ENCODE results near the gene SCFD2. TPM values are rescaled to one million over a fixed set of nuclear protein-coding genes. Genes with fewer than 3 reads are reported as not detected.

SCFD2 gene
- total RNA-seq, 4 donors from 2014 or later = 14.3 to 37.8 (median 27.7) TPM

- no peak for DNase-seq
- Histone ChIP-seq H3K27me3 (no peaks in the 10 kb centered on the region), H3K4me3 (no peak overlapping the region), H3K4me1 (peaks cover 11 to 46% (median 12%) of the 10 kb centered on the region in 3 donors), H3K36me3 (no peaks in the 10 kb centered on the region), H3K27ac (no peak overlapping the region), H3K9me3 (no peaks in the 10 kb centered on the region)
- 61 to 64% methylated on average over 8 to 18 of the region's 18 CpGs for WGBS, 2 donors
- TF ChIP-seq CTCF (IDR thresholded peaks at IDR 0.05) = no peak
- TF ChIP-seq POLR2A (IDR thresholded peaks at IDR 0.05) = no peak
- intact Hi-C loops (cut with DNase I) = no loop called here
Observed at GRCh38 chr4:52841682-52842456, 524.0 kb downstream of the SCFD2 start.

DNA sequence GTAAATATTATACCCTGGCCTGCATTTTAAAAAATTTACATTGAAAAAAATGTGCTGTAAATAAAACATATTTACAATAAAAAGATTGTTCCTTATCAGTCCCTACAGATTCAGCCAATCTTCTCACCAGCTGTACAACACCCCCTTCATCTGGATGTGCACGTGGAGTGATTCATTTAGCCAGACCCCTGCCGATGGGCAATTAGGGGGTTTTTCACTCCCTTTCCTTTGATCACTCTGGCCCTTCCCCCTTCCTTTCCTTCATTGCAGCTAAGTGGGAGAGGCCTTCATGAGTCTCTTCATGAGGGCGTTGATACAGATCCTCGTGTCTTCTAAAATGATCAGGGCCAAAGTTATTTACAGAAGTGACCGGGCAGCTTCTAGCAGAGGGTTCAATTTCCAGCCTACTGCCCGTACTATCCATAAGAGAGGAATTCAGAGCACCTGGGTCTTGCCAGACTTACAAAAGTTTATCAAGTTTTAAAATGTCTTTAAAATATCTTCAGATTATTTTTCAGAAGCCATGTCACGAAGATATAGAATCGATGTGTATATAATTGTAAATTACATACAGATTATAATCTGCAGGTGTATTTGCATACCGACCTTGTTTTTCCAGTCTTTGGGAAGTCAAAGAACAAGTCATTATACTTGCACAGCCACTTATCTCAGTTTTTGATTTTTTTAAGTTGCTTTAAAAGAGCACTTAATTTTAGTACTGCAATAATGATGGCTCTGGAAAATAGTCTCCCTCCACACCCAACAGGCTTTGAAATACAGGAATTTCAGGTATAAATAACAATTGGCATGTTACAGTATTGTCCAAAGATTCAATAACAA is 525.1 kb downstream of the SCFD2 start:
- no peaks in the 10 kb centered on the region for H3K36me3 ChIP-seq
- H3K4me3 ChIP-seq = no peak overlapping the region
- no peak overlapping the region for H3K27ac ChIP-seq
- no peaks in the 10 kb centered on the region for H3K27me3 ChIP-seq
- 75 to 85% methylated on average over 9 of the region's 9 CpGs for WGBS, 2 donors
- no peak for TF ChIP-seq POLR2A (IDR thresholded peaks at IDR 0.05)
- TF ChIP-seq CTCF (IDR thresholded peaks at IDR 0.05) = no peak
- DNase-seq = no peak
- H3K9me3 ChIP-seq = no peaks in the 10 kb centered on the region
- H3K4me1 ChIP-seq = peaks cover 11 to 48% (median 12%) of the 10 kb centered on the region in 3 donors
- intact Hi-C loops (cut with DNase I) = no loop called here

GRCh38 chr4:52838729-52839586 is 526.9 kb downstream of the SCFD2 start:
- H3K4me1 ChIP-seq = peaks cover 12 to 60% (median 16%) of the 10 kb centered on the region in 3 donors
- 32 to 55% methylated on average over 10 of the region's 10 CpGs for WGBS, 2 donors
- intact Hi-C loops (cut with DNase I) = no loop called here
- H3K27me3 ChIP-seq = no peaks in the 10 kb centered on the region
- H3K27ac ChIP-seq = peak overlapping the region; percentile 45 to 82 (median 79)
- no peaks in the 10 kb centered on the region for H3K9me3 ChIP-seq
- DNase-seq = no peak
- no peak overlapping the region for H3K4me3 ChIP-seq
- TF ChIP-seq POLR2A (IDR thresholded peaks at IDR 0.05) (no peak), CTCF (IDR thresholded peaks at IDR 0.05) (no peak)
- H3K36me3 ChIP-seq = no peaks in the 10 kb centered on the region

DNA sequence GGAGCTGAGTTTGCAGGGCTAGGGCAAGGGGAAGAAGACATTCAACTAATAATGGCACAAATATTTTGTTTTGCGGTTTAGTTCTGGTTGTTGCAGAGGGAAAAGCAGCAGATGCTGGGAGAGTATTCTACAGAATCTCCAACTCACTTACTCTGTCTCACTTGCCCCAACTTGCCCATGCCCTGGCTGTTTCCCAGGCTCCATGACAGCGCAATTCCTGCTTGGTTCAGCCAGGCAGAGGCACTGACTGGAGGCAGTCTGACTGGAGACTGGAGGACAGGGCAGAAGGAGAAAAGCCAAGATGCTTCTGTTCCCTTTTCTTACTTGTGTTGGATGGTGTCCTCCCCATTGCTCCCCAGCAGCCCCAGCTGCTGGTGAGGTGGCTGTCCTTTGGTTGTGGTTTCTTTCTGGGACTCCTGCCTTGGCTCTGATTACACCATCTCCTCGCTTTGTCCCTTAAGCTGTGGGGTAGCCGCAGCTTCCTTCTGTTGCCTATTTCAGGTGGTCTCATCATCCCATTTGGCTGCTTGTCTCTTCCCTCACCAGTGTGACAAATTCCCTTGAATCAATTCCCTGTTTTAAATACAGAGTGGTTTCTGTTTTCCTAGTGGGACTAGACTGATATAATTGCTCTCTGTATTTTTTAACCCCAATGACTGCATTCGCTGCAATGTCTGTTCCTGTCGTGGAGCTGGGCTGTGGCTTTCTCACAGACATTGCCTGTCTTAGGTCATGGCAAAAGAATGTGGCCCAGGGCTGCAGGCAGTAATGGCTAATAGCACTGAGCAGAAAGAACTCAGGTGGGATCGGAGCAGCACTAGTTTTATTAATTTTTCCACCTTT is 527.9 kb downstream of the SCFD2 start:
- Histone ChIP-seq H3K27ac (peak overlapping the region; percentile 45 to 82 (median 79)), H3K27me3 (no peaks in the 10 kb centered on the region), H3K4me1 (peaks cover 12 to 65% (median 17%) of the 10 kb centered on the region in 3 donors), H3K36me3 (no peaks in the 10 kb centered on the region), H3K9me3 (no peaks in the 10 kb centered on the region), H3K4me3 (no peak overlapping the region)
- 42 to 51% methylated on average over 6 to 7 of the region's 7 CpGs for WGBS, 2 donors
- TF ChIP-seq POLR2A (IDR thresholded peaks at IDR 0.05) (no peak), CTCF (IDR thresholded peaks at IDR 0.05) (no peak)
- intact Hi-C loops (cut with DNase I) = no loop called here
- no peak for DNase-seq
